ENCODE measurements around the gene RPLP1.

The RPLP1 gene

DNA sequence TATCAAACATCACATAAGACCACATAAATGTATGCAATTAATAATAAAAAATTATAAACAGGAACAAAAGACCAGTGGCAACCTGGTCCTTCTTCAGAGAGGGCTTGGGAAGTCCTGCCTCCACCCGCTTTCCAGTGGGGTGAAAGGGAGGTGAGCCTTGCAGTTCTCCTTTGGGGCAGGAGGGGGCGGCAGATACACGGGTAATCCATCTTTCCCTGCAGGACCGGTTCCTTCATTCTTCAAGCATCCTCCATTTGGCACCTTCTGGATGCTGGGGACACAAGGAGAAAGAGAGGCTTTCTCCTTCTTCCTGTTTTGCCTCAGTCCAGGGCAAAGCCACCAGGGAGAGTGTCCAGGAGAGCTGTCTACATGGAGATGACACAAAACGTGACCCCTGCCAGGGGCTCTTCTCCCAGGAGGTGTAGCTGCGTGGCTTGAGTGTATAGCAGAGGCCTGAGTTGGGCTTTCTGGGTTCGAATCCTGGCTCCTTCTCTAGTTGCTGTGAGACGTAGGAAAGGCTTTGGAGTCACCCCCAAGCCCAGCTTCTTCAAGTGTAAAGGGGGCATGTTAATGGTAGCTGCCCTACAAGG, 23.2 kb downstream of the RPLP1 start:
- TF ChIP-seq, protein P1, sequence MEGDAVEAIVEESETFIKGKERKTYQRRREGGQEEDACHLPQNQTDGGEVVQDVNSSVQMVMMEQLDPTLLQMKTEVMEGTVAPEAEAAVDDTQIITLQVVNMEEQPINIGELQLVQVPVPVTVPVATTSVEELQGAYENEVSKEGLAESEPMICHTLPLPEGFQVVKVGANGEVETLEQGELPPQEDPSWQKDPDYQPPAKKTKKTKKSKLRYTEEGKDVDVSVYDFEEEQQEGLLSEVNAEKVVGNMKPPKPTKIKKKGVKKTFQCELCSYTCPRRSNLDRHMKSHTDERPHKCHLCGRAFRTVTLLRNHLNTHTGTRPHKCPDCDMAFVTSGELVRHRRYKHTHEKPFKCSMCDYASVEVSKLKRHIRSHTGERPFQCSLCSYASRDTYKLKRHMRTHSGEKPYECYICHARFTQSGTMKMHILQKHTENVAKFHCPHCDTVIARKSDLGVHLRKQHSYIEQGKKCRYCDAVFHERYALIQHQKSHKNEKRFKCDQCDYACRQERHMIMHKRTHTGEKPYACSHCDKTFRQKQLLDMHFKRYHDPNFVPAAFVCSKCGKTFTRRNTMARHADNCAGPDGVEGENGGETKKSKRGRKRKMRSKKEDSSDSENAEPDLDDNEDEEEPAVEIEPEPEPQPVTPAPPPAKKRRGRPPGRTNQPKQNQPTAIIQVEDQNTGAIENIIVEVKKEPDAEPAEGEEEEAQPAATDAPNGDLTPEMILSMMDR (IDR thresholded peaks at IDR 0.05; ENCODE audit: low read depth, low read length, missing control alignments) = peak; percentile 97
- no peak for DNase-seq (ENCODE audit: low read depth)

DNA sequence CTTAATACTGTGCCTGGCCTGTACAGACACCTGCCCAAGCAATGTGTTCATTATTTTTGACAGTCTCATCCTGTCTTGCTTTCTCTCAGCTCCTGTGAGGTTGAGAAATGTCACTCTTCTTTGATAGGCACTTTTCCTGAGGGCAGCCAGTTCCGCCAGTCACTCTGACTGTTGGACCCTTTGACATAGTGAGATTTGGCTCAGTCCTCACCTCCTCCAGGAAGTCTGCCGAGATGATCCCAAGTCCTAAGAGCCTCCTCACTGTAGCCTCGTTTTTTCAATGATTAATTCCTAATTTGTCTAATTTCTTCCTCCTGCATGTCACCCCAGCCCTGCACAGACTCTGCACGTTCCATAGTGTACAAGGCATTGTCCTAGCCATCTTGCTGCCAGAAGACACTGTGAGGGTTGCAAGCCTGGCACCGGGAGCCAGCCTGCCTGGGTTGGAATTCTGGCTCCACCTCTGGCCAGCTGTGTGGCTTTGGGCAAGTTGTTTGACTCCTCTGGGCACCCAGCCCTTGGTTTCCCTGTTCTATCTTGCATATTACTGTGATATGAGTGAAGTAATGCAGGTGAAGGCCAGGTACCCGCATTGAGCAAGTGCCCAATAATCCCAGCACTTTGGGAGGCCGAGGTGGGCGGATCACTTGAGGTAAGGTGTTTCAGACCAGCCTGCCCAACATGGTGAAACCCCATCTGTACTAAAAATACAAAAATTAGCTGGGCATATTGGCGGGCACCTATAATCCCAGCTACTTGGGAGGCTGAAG, 24.3 kb downstream of the RPLP1 start:
- no peak for DNase-seq (ENCODE audit: low read depth)
- H3K4me3 ChIP-seq (ENCODE audit: low read depth, low read length) = no peak overlapping the region
- TF ChIP-seq, protein P1 (IDR thresholded peaks at IDR 0.05; ENCODE audit: low read depth, low read length, missing control alignments) = no peak

More for the DNA sequence above, 23.2 kb downstream of the RPLP1 start:
- no peak overlapping the region for H3K4me3 ChIP-seq (ENCODE audit: low read depth, low read length)

DNA sequence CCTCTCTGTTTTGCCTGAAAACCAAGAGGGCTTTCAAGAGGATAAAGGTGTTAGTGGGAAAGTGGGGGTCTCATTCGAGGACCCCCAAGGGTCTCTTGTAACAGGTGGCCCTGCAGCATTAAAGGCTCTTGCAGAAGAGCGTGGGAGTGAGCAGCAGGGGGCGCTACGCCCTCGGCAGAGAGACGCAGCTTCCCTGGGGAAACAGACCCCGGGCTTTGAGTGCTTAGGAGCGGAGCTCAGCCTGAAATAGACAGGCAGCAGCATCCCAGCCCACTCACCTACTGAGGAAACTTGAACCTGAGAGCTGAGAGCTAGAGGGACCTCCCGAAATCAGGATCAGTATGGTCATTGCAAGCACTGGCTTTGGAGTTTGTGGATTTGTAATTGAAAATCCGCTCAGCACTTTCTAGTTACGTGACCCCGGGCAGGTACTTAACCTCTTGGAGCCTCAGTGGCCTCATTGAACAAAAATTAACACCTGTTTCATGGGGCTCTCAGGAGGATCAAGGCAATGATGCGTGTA, 25.7 kb downstream of the RPLP1 start:
- DNase-seq (ENCODE audit: low read depth) = no peak
- TF ChIP-seq, protein P1 (IDR thresholded peaks at IDR 0.05; ENCODE audit: low read depth, low read length, missing control alignments) = peak; percentile 91
- no peak overlapping the region for H3K4me3 ChIP-seq (ENCODE audit: low read depth, low read length)

DNA sequence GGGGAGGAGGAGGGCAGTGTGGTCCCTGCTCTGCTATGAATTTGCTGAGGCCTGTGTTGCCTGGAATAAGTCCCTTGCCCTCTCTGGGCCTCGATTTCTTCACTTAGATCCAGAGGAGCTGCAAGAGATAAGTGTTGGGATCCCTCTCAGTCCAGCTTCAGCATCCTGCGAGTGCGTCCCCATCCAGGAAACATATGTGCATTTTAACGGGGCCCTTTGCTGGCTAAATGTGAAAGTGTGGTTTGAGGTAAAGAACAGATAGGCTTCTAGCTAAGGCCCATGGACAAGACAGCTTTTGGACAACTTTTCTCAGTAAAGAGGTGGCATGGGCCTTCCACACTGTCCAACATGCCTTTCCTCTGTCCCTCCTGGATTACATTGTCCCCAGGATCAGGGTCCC, 26.5 kb downstream of the RPLP1 start:
- TF ChIP-seq, protein P1 (IDR thresholded peaks at IDR 0.05; ENCODE audit: low read depth, low read length, missing control alignments) = no peak
- H3K4me3 ChIP-seq (ENCODE audit: low read depth, low read length) = no peak overlapping the region
- no peak for DNase-seq (ENCODE audit: low read depth)

DNA sequence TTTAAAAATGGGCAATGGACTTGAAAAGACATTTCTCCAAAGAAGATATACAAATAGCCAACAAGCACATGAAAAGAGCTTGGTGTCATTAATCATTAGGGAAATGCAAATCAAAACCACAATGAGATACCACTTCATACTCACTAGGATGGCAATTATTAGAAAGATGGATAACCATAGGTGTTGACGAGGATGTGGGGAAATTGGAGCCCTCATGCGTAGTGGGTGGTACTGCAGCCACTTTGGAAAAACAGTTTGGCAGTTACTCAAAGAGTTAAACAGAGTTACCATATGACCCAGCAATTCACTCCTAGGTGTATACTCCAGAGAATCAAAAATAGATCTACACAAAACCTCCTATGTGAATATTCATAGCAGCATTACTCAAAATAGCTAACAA, 27.4 kb downstream of the RPLP1 start:
- no peak for DNase-seq (ENCODE audit: low read depth)
- H3K4me3 ChIP-seq (ENCODE audit: low read depth, low read length) = no peak overlapping the region

DNA sequence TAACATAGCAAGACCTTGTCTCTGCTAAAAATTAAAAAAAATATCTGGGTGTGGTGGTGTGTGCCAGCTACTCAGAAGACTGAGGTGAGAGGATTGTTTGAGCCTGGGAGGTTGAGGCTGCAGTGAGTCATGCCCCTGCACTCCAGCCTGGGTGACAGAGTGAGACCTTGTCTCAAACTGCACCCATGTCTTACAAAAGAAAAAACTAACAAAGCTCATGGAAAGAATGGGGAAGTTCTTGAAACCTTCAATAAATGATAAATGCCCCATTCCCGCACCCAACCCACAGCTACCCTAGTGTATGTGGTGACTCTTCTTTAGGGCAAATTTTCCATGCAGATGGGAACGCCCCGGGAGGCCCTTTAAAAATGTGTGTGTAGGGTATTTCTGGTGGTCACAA, 28.3 kb downstream of the RPLP1 start:
- TF ChIP-seq, protein P1 (IDR thresholded peaks at IDR 0.05; ENCODE audit: low read depth, low read length, missing control alignments) = no peak
- no peak overlapping the region for H3K4me3 ChIP-seq (ENCODE audit: low read depth, low read length)
- DNase-seq (ENCODE audit: low read depth) = no peak

More for the DNA sequence above, 27.4 kb downstream of the RPLP1 start:
- TF ChIP-seq, protein P1 (IDR thresholded peaks at IDR 0.05; ENCODE audit: low read depth, low read length, missing control alignments) = no peak

Measured in GM12864 (cell line).